Tibial nerve (tissue), 4 donors: Measurements from ENCODE around the gene XKRX. TPM values are rescaled to one million over a fixed set of nuclear protein-coding genes. Genes with fewer than 3 reads are reported as not detected.

ENCODE experiments used
- DNase-seq, 2 donors: peaks; one replicate each; pipeline ENCODE4 v3.0.0-alpha.2; 2019; ENCODE audit warnings: low spot score in 2 of 2
- H3K27ac ChIP-seq, 4 donors: fragments of 200-600 bp; sonication (generic) in 3 of 4; one replicate each; pipeline ENCODE4 v1.5.1; 2017 to 2019; ENCODE audit warnings: mild to moderate bottlenecking in 1 of 4
- H3K27me3 ChIP-seq, 2 donors: fragments of 200-600 bp; sonication (generic) in 1 of 2; one replicate each; pipeline versions ENCODE4 v1.5.1 to v1.6.0; 2017 to 2019
- H3K36me3 ChIP-seq, 3 donors: fragments of 200-600 bp; sonication (generic); one replicate each; pipeline ENCODE4 v1.5.1; 2018 to 2019
- H3K4me1 ChIP-seq, 4 donors: fragments of 200-600 bp; sonication (generic) in 3 of 4; one replicate each; pipeline ENCODE4 v1.5.1; 2017 to 2019
- H3K4me3 ChIP-seq, 4 donors: fragments of 200-600 bp; sonication (generic) in 3 of 4; one replicate each; pipeline ENCODE4 v1.5.1; 2017 to 2019; ENCODE audit warnings: mild to moderate bottlenecking in 1 of 4, moderate library complexity in 1 of 4
- H3K9me3 ChIP-seq, 4 donors: fragments of 200-600 bp; sonication (generic) in 3 of 4; one replicate each; pipeline ENCODE4 v1.5.1; 2017 to 2019
- CTCF ChIP-seq, 5 experiments: fragments of 200-600 bp in 3 of 5; fragments of 450-650 bp in 2 of 5; sonication (generic) in 3 of 5; IDR thresholded peaks; one replicate each; pipeline ENCODE4 v1.5.1; 2016 to 2019; ENCODE audit warnings: antibody characterized with exemption in 5 of 5, mild to moderate bottlenecking in 3 of 5, moderate library complexity in 2 of 5
- EP300 ChIP-seq, 2 donors: sonication (generic); formaldehyde crosslinking; IDR thresholded peaks; one replicate each; pipeline ENCODE4 v1.6.1; 2017; ENCODE audit warnings: antibody characterized with exemption in 2 of 2, mild to moderate bottlenecking in 1 of 2
- POLR2A ChIP-seq, 2 donors: fragments of 450-650 bp; IDR thresholded peaks; one replicate each; pipeline ENCODE4 v1.6.1; 2017; ENCODE audit warnings: antibody characterized with exemption in 2 of 2, mild to moderate bottlenecking in 2 of 2, moderate library complexity in 2 of 2
- WGBS, 2 donors: methylation state at CpG; one replicate each; pipeline ENCODE4 v1.1.5; 2018; 5-methylcytosine and 5-hydroxymethylcytosine counted together
- total RNA-seq, 4 donors: library from RNA; depleted of rRNA; stranded (reverse); fragments of >200 nt; gene quantifications; one replicate each; pipeline ENCODE4 v1.1.0, GENCODE V29; 2016

Gene XKRX
- total RNA-seq, 4 donors from 2014 or later = 0.30 to 0.84 (median 0.66) TPM; not detected in 1

DNA sequence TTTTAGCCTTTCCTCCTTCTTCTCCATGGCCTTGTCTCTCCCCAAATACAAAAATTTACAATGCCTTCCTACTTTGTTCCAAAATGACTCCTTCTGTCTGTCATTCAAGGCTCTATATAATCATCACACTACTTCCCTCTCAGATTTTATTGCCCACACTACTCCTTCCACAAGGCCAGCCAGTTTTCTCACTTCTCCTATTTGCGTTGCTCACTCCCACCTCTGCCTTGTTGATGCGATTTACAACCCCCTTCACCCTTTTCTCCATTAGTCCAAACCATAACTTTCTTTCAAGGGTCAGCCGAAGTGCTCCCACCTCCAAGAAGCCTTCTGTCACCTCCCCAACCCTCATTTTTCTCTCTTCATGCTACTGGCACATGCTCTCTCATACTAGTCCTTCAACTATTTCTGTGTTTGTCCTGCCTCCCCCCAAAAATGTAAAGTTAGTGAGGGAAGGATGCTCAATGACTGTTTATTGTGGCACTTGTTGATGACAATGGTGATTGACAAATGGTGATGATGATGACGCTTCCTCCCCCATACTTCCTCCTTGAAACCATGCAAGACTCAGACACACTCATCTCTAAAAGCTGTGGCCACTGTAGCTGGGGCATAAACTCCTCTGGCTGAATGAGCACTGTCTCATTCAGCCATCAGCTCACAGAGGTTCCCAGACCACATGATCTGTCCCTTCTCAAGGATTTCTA lies 2.7 kb upstream of the XKRX start:
- Histone ChIP-seq H3K4me1 (peaks cover 0 to 13% (median 0%) of the 10 kb centered on the region in 4 donors), H3K4me3 (no peak overlapping the region), H3K27ac (no peak overlapping the region), H3K27me3 (peaks cover 0 to 28% of the 10 kb centered on the region in 2 donors), H3K36me3 (no peaks in the 10 kb centered on the region), H3K9me3 (no peaks in the 10 kb centered on the region)
- DNase-seq = no peak
- 79 to 85% methylated on average over 4 of the region's 4 CpGs for WGBS, 2 donors
- TF ChIP-seq EP300 (IDR thresholded peaks at IDR 0.05) (no peak), POLR2A (IDR thresholded peaks at IDR 0.05) (no peak), CTCF (IDR thresholded peaks at IDR 0.05) (no peak)

GRCh38 chrX:100926453-100926852 lies 2.3 kb downstream of the XKRX start:
- peaks cover 0 to 13% (median 0%) of the 10 kb centered on the region in 4 donors for H3K4me1 ChIP-seq
- no peaks in the 10 kb centered on the region for H3K36me3 ChIP-seq
- no peak overlapping the region for H3K27ac ChIP-seq
- WGBS, 2 donors = 76 to 82% methylated on average over 2 of the region's 2 CpGs
- H3K27me3 ChIP-seq = peaks cover 0 to 25% of the 10 kb centered on the region in 2 donors
- no peak for DNase-seq
- TF ChIP-seq EP300 (IDR thresholded peaks at IDR 0.05) (no peak), CTCF (IDR thresholded peaks at IDR 0.05) (no peak), POLR2A (IDR thresholded peaks at IDR 0.05) (no peak)
- H3K9me3 ChIP-seq = no peaks in the 10 kb centered on the region
- no peak overlapping the region for H3K4me3 ChIP-seq

GRCh38 chrX:100924375-100924774 lies 4.3 kb downstream of the XKRX start:
- DNase-seq = no peak
- H3K9me3 ChIP-seq = no peaks in the 10 kb centered on the region
- peaks cover 0 to 12% of the 10 kb centered on the region in 2 donors for H3K27me3 ChIP-seq
- 73 to 81% methylated on average over 3 of the region's 3 CpGs for WGBS, 2 donors
- no peaks in the 10 kb centered on the region for H3K36me3 ChIP-seq
- H3K27ac ChIP-seq = no peak overlapping the region
- H3K4me1 ChIP-seq = peaks cover 0 to 9% (median 0%) of the 10 kb centered on the region in 4 donors
- TF ChIP-seq POLR2A (IDR thresholded peaks at IDR 0.05) = no peak
- no peak for TF ChIP-seq CTCF (IDR thresholded peaks at IDR 0.05)
- TF ChIP-seq EP300 (IDR thresholded peaks at IDR 0.05) = no peak
- H3K4me3 ChIP-seq = no peak overlapping the region

GRCh38 chrX:100915562-100915961 lies 13.2 kb downstream of the XKRX start:
- Histone ChIP-seq H3K36me3 (no peaks in the 10 kb centered on the region), H3K9me3 (no peaks in the 10 kb centered on the region), H3K4me3 (no peak overlapping the region), H3K4me1 (no peaks in the 10 kb centered on the region), H3K27ac (no peak overlapping the region), H3K27me3 (peaks cover 0 to 7% of the 10 kb centered on the region in 2 donors)
- WGBS, 2 donors = 41 to 77% methylated on average over 2 of the region's 2 CpGs
- no peak for DNase-seq
- no peak for TF ChIP-seq CTCF (IDR thresholded peaks at IDR 0.05)
- TF ChIP-seq POLR2A (IDR thresholded peaks at IDR 0.05) = no peak
- no peak for TF ChIP-seq EP300 (IDR thresholded peaks at IDR 0.05)

- Histone ChIP-seq H3K27ac (no peak overlapping the region), H3K27me3 (peaks cover 0 to 7% of the 10 kb centered on the region in 2 donors), H3K36me3 (no peaks in the 10 kb centered on the region), H3K4me3 (no peak overlapping the region), H3K9me3 (no peaks in the 10 kb centered on the region), H3K4me1 (no peaks in the 10 kb centered on the region)
- 84 to 88% methylated on average over 3 of the region's 3 CpGs for WGBS, 2 donors
- DNase-seq = no peak
- TF ChIP-seq POLR2A (IDR thresholded peaks at IDR 0.05) (no peak), CTCF (IDR thresholded peaks at IDR 0.05) (no peak), EP300 (IDR thresholded peaks at IDR 0.05) (no peak)
These were observed 15.6 kb downstream of the XKRX start for GRCh38 chrX:100913111-100913510.
